Mesenchymal stem cell (in vitro differentiated cells and primary cell): ENCODE data around the gene LIPM.

Source experiments
- DNase-seq: peaks from one replicate; pipeline ENCODE4 v3.0.0-alpha.2; 2013
- H2AFZ ChIP-seq: one replicate; pipeline ENCODE4 v1.6.1; 2013; ENCODE audit warnings: low read depth, mild to moderate bottlenecking, control low read depth, inconsistent platforms, low read length, moderate library complexity
- H2AK5ac ChIP-seq: 2 replicates; pipeline ENCODE4 v1.6.1; 2013; ENCODE audit warnings: low read length, moderate library complexity, mild to moderate bottlenecking, inconsistent platforms; ENCODE audit not compliant: severe bottlenecking
- H2BK120ac ChIP-seq: one replicate; pipeline ENCODE4 v1.6.1; 2013; ENCODE audit warnings: low read depth, mild to moderate bottlenecking, inconsistent platforms, low read length, moderate library complexity
- H2BK12ac ChIP-seq, 2 experiments: one replicate each; pipeline ENCODE4 v1.6.1; 2013; ENCODE audit warnings: inconsistent platforms in 2 of 2, low read length in 2 of 2, mild to moderate bottlenecking in 2 of 2, moderate library complexity in 2 of 2, control low read depth in 1 of 2
- H2BK15ac ChIP-seq: one replicate; pipeline ENCODE4 v1.6.1; 2013; ENCODE audit warnings: mild to moderate bottlenecking, low read depth, inconsistent platforms; ENCODE audit not compliant: poor library complexity, severe bottlenecking
- H2BK5ac ChIP-seq: 2 replicates; pipeline ENCODE4 v1.6.1; 2013; ENCODE audit warnings: low read depth, mild to moderate bottlenecking, low read length, control low read depth, inconsistent platforms; ENCODE audit not compliant: poor library complexity, severe bottlenecking
- H3K14ac ChIP-seq, 2 experiments: one replicate each; pipeline ENCODE4 v1.6.1; 2013; ENCODE audit warnings: inconsistent platforms in 2 of 2, low read length in 2 of 2, control low read depth in 1 of 2, mild to moderate bottlenecking in 1 of 2, moderate library complexity in 1 of 2
- H3K18ac ChIP-seq, 2 experiments: one replicate each; pipeline ENCODE4 v1.6.1; 2013; ENCODE audit warnings: inconsistent platforms in 2 of 2, low read length in 2 of 2, control low read depth in 1 of 2, low read depth in 1 of 2, mild to moderate bottlenecking in 1 of 2
- H3K23ac ChIP-seq, 2 experiments: one replicate each; pipeline ENCODE4 v1.6.1; 2013; ENCODE audit warnings: inconsistent platforms in 2 of 2, low read length in 2 of 2, mild to moderate bottlenecking in 2 of 2, moderate library complexity in 2 of 2, control low read depth in 1 of 2
- H3K27ac ChIP-seq: 2 replicates; pipeline ENCODE4 v1.5.1; 2013; ENCODE audit warnings: mild to moderate bottlenecking, moderate library complexity, low read length, control low read depth, inconsistent platforms; ENCODE audit not compliant: poor library complexity, severe bottlenecking
- H3K27me3 ChIP-seq, 2 experiments: 2 replicates each; pipeline versions ENCODE4 v1.6.1 to v1.7.0; 2013; ENCODE audit warnings: low read length in 2 of 2, mild to moderate bottlenecking in 2 of 2, moderate library complexity in 2 of 2, control low read depth in 1 of 2, inconsistent platforms in 1 of 2; ENCODE audit not compliant: control insufficient read depth in 1 of 2, insufficient read depth in 1 of 2
- H3K36me3 ChIP-seq, 2 experiments: 2 replicates each; pipeline versions ENCODE4 v1.6.1 to v1.7.0; 2013; ENCODE audit warnings: low read length in 2 of 2, control low read depth in 1 of 2, inconsistent platforms in 1 of 2, low read depth in 1 of 2, mild to moderate bottlenecking in 1 of 2; ENCODE audit not compliant: insufficient read depth in 2 of 2, control insufficient read depth in 1 of 2
- H3K4ac ChIP-seq, 2 experiments: one replicate each; pipeline ENCODE4 v1.6.1; 2013; ENCODE audit warnings: inconsistent platforms in 2 of 2, low read length in 2 of 2, mild to moderate bottlenecking in 2 of 2, moderate library complexity in 2 of 2, control low read depth in 1 of 2, low read depth in 1 of 2
- H3K4me1 ChIP-seq: 2 replicates; pipeline ENCODE4 v1.6.1; 2013; ENCODE audit warnings: low read depth, low read length, control low read depth; ENCODE audit not compliant: control insufficient read depth, insufficient read depth
- H3K4me2 ChIP-seq: 2 replicates; pipeline ENCODE4 v1.6.1; 2013; ENCODE audit warnings: low read length, mild to moderate bottlenecking, inconsistent platforms; ENCODE audit not compliant: poor library complexity, severe bottlenecking
- H3K4me3 ChIP-seq, 2 experiments: 2 replicates each; pipeline versions ENCODE4 v1.5.1 to v1.7.0; 2013; ENCODE audit warnings: low read length in 2 of 2, mild to moderate bottlenecking in 2 of 2, control low read depth in 1 of 2, low read depth in 1 of 2; ENCODE audit not compliant: insufficient read depth in 1 of 2
- H3K79me1 ChIP-seq: replicated peaks from 2 replicates; pipeline ENCODE4 v1.6.1; 2013; ENCODE audit warnings: mild to moderate bottlenecking, control low read depth, low read length, inconsistent platforms; ENCODE audit not compliant: poor library complexity, severe bottlenecking
- H3K9ac ChIP-seq: 2 replicates; pipeline ENCODE4 v1.7.0; 2013; ENCODE audit warnings: mild to moderate bottlenecking, low read length, moderate library complexity
- H3K9me3 ChIP-seq: 2 replicates; pipeline ENCODE4 v1.7.0; 2013; ENCODE audit warnings: mild to moderate bottlenecking, low read length; ENCODE audit not compliant: control insufficient read depth
- H4K8ac ChIP-seq: one replicate; pipeline ENCODE4 v1.6.1; 2013; ENCODE audit warnings: inconsistent platforms, mild to moderate bottlenecking, low read length, moderate library complexity
- H4K91ac ChIP-seq: one replicate; pipeline ENCODE4 v1.6.1; 2013; ENCODE audit warnings: mild to moderate bottlenecking, low read length, inconsistent platforms
- WGBS: methylation state at CpG from one replicate; pipeline ENCODE4 v1.1.7; 2013; ENCODE audit warnings: mixed read lengths; 5-methylcytosine and 5-hydroxymethylcytosine counted together

Gene LIPM

DNA sequence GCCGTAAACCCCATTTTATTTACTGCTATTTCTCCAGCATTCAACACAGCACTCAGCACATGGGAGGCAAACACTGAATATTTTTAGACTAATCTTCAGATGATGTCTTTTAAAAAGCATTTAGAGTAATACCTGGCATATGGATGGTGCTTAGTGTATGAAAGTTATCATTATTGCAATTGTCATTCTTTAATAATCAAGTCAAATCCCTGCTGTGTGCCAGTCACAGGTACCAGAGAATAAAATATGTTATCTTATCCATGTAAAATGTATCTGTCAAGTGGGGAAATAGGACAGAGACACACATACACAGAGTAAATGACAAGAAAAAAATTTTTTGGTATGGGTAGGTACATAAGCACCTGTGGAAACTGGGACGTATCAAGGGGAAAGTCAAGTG lies 30.6 kb downstream of the LIPM start:
- Histone ChIP-seq H3K79me1 (no peaks in the 10 kb centered on the region), H3K18ac (no peak overlapping the region), H3K36me3 (no peaks in the 10 kb centered on the region), H3K14ac (no peak overlapping the region), H2BK120ac (no peak overlapping the region), H2AFZ (no peak overlapping the region), H3K9ac (no peak overlapping the region), H3K4me3 (no peak overlapping the region), H3K4me2 (no peak overlapping the region), H3K4me1 (no peaks in the 10 kb centered on the region), H3K27me3 (no peaks in the 10 kb centered on the region), H4K91ac (no peak overlapping the region), H4K8ac (no peak overlapping the region), H2BK15ac (no peak overlapping the region), H3K23ac (no peak overlapping the region), H3K27ac (no peak overlapping the region), H2BK12ac (no peak overlapping the region), H2AK5ac (no peak overlapping the region), H3K4ac (no peak overlapping the region), H2BK5ac (no peak overlapping the region), H3K9me3 (no peaks in the 10 kb centered on the region)
- DNase-seq: no peak
- no CpG with 5 or more reads among the region's 2 CpGs for WGBS

DNA sequence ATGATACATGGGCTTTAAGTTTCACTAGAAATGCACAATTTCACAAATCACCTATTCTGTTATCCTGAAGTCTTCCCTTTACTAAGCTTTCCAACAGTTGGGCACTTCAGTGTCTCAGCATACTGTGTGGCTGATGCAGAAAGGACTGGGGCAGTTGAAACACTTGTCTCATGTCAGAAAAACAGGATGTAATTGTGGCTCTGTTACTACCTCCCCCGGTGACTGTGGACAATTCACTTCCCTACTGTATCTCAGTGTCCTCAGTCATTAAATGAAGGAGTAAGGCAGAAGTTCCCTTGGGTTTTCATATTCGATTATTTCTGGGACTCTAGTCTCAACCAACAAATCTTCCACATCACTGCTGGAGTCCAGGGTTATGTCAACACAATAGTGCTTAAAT lies 31.2 kb downstream of the LIPM start:
- H2BK5ac ChIP-seq: no peak overlapping the region
- H2BK12ac ChIP-seq: no peak overlapping the region
- 79% methylated on average over 2 of the region's 2 CpGs for WGBS
- no peak overlapping the region for H3K4ac ChIP-seq
- H3K9me3 ChIP-seq: no peaks in the 10 kb centered on the region
- no peak overlapping the region for H2BK15ac ChIP-seq
- no peak overlapping the region for H2AFZ ChIP-seq
- no peak overlapping the region for H3K18ac ChIP-seq
- no peak overlapping the region for H3K4me2 ChIP-seq
- no peaks in the 10 kb centered on the region for H3K36me3 ChIP-seq
- no peaks in the 10 kb centered on the region for H3K4me1 ChIP-seq
- H4K8ac ChIP-seq: no peak overlapping the region
- H3K4me3 ChIP-seq: no peak overlapping the region
- H3K27me3 ChIP-seq: no peaks in the 10 kb centered on the region
- no peak overlapping the region for H3K9ac ChIP-seq
- no peak overlapping the region for H3K14ac ChIP-seq
- no peak overlapping the region for H4K91ac ChIP-seq
- no peak overlapping the region for H3K27ac ChIP-seq
- H2BK120ac ChIP-seq: no peak overlapping the region
- no peaks in the 10 kb centered on the region for H3K79me1 ChIP-seq
- no peak for DNase-seq
- H2AK5ac ChIP-seq: no peak overlapping the region
- no peak overlapping the region for H3K23ac ChIP-seq

DNA sequence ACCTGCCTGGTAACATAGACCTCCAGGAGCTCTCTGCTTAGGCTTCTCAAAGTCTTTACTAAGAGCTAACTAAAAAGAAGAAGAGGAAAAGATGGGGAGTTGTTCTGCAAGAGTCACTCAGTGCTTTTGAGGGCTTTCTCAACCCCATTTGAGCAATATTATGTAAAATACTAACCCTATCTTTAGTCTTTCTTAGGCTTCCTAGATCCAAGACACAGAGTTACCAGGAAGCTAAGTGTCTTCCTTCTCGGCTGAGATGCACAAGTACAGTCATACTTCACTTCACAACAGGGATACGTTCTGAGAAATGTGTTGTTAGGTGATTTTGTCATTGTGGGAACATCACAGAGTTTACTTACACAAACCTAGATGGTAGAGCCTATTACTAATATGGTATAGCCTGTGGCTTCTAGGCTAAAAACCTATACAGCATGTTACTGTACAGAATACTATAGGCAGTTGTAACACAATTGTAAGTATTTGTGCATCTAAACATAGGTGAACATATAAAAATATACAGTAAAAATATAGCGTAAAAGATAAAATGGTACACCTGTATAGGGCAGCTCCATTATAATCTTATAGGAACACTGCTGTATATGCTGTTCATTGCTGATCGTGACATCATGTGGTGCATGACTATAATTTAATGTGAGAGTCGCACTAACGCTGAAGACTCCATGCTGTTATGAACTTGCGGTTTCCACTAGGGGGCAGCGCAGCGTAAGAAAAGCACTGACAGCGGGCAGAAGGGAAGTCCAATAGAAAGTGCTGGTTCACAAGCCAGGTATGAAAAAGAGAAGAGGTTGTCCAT lies 32.8 kb downstream of the LIPM start:
- H3K9ac ChIP-seq: no peak overlapping the region
- no peak overlapping the region for H2BK15ac ChIP-seq
- H2AFZ ChIP-seq: no peak overlapping the region
- no peak overlapping the region for H2AK5ac ChIP-seq
- H3K79me1 ChIP-seq: no peaks in the 10 kb centered on the region
- H4K8ac ChIP-seq: no peak overlapping the region
- H3K23ac ChIP-seq: no peak overlapping the region
- no peak overlapping the region for H2BK120ac ChIP-seq
- H3K27ac ChIP-seq: no peak overlapping the region
- H2BK5ac ChIP-seq: no peak overlapping the region
- no peaks in the 10 kb centered on the region for H3K4me1 ChIP-seq
- no peak overlapping the region for H3K4me2 ChIP-seq
- no peak overlapping the region for H3K14ac ChIP-seq
- H2BK12ac ChIP-seq: no peak overlapping the region
- no peaks in the 10 kb centered on the region for H3K9me3 ChIP-seq
- peak; percentile 84 for DNase-seq
- no peak overlapping the region for H3K18ac ChIP-seq
- no peak overlapping the region for H4K91ac ChIP-seq
- H3K4me3 ChIP-seq: no peak overlapping the region
- no peaks in the 10 kb centered on the region for H3K36me3 ChIP-seq
- no peak overlapping the region for H3K4ac ChIP-seq
- 23% methylated on average over 9 of the region's 10 CpGs for WGBS
- no peaks in the 10 kb centered on the region for H3K27me3 ChIP-seq

DNA sequence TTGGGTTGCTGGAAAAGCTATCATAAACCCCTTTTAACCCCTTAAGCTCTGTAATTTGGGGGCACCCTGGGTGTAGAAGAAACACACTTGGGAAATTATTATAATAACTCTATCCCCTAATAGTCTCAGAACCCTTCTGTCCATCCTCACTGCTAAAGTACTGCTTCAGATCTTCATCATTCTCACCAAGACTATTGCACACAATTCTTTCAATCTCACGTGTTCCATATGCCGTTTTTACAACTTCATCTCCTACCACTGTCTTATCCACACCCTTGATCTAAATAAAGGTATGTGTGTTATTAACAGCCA lies 33.3 kb downstream of the LIPM start:
- H3K4me2 ChIP-seq: no peak overlapping the region
- H2BK120ac ChIP-seq: no peak overlapping the region
- no peak overlapping the region for H3K14ac ChIP-seq
- no peak overlapping the region for H3K23ac ChIP-seq
- no peaks in the 10 kb centered on the region for H3K4me1 ChIP-seq
- no peak overlapping the region for H3K9ac ChIP-seq
- no peak overlapping the region for H4K8ac ChIP-seq
- H3K18ac ChIP-seq: no peak overlapping the region
- H4K91ac ChIP-seq: no peak overlapping the region
- no peak for DNase-seq
- no peaks in the 10 kb centered on the region for H3K9me3 ChIP-seq
- no peaks in the 10 kb centered on the region for H3K27me3 ChIP-seq
- no peak overlapping the region for H2AFZ ChIP-seq
- H3K36me3 ChIP-seq: no peaks in the 10 kb centered on the region
- no peak overlapping the region for H2AK5ac ChIP-seq
- no peak overlapping the region for H2BK5ac ChIP-seq
- H2BK15ac ChIP-seq: no peak overlapping the region
- no peaks in the 10 kb centered on the region for H3K79me1 ChIP-seq
- 10% methylated on average over 2 of the region's 2 CpGs for WGBS
- H3K4ac ChIP-seq: no peak overlapping the region
- no peak overlapping the region for H3K27ac ChIP-seq
- H3K4me3 ChIP-seq: no peak overlapping the region
- H2BK12ac ChIP-seq: no peak overlapping the region
